ENCODE results near the gene PCGF3. TPM values are rescaled to one million over a fixed set of nuclear protein-coding genes. Genes with fewer than 3 reads are reported as not detected.

The PCGF3 gene
- total RNA-seq, 4 donors from 2014 or later: 14.5 to 31.9 (median 21.6) TPM

GRCh38 chr4:793941-794621, 88.4 kb downstream of the PCGF3 start:
- H3K27ac ChIP-seq: no peak overlapping the region
- DNase-seq: no peak
- no peaks in the 10 kb centered on the region for H3K36me3 ChIP-seq
- no peaks in the 10 kb centered on the region for H3K9me3 ChIP-seq
- intact Hi-C loops (cut with DNase I; ENCODE audit: low total_unique reads) (no loop called here), in situ Hi-C loops (cut with MboI; ENCODE audit: low sequenced_read_pairs in 4 of 4) (no loop called here)
- H3K4me3 ChIP-seq: no peak overlapping the region
- no peak for ATAC-seq
- H3K4me1 ChIP-seq: peaks cover 4 to 7% of the 10 kb centered on the region in 2 donors
- no peak for TF ChIP-seq POLR2A (IDR thresholded peaks at IDR 0.05)
- TF ChIP-seq, protein P1, sequence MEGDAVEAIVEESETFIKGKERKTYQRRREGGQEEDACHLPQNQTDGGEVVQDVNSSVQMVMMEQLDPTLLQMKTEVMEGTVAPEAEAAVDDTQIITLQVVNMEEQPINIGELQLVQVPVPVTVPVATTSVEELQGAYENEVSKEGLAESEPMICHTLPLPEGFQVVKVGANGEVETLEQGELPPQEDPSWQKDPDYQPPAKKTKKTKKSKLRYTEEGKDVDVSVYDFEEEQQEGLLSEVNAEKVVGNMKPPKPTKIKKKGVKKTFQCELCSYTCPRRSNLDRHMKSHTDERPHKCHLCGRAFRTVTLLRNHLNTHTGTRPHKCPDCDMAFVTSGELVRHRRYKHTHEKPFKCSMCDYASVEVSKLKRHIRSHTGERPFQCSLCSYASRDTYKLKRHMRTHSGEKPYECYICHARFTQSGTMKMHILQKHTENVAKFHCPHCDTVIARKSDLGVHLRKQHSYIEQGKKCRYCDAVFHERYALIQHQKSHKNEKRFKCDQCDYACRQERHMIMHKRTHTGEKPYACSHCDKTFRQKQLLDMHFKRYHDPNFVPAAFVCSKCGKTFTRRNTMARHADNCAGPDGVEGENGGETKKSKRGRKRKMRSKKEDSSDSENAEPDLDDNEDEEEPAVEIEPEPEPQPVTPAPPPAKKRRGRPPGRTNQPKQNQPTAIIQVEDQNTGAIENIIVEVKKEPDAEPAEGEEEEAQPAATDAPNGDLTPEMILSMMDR (IDR thresholded peaks at IDR 0.05 in 4 of 5, conservative IDR thresholded peaks at IDR 0.05 in 1 of 5): no peak
- peaks cover 49 to 58% (median 56%) of the 10 kb centered on the region in 3 donors for H3K27me3 ChIP-seq

- TF ChIP-seq, protein P1 (IDR thresholded peaks at IDR 0.05 in 4 of 5, conservative IDR thresholded peaks at IDR 0.05 in 1 of 5): no peak
- Histone ChIP-seq H3K9me3 (no peaks in the 10 kb centered on the region), H3K27me3 (peaks cover 49 to 58% (median 56%) of the 10 kb centered on the region in 3 donors), H3K36me3 (no peaks in the 10 kb centered on the region), H3K27ac (no peak overlapping the region), H3K4me3 (peak overlapping the region; percentile 8 to 46 (median 27)), H3K4me1 (peaks cover 4 to 7% of the 10 kb centered on the region in 2 donors)
- DNase-seq (no peak), ATAC-seq (no peak)
- intact Hi-C loops (cut with DNase I; ENCODE audit: low total_unique reads) (no loop called here), in situ Hi-C loops (cut with MboI; ENCODE audit: low sequenced_read_pairs in 4 of 4) (no loop called here)
Measured at GRCh38 chr4:794900-795725, 89.5 kb downstream of the PCGF3 start.

- in situ Hi-C loops (cut with MboI; ENCODE audit: low sequenced_read_pairs in 4 of 4) (no loop called here), intact Hi-C loops (cut with DNase I; ENCODE audit: low total_unique reads) (no loop called here)
- no peak for ATAC-seq
- Histone ChIP-seq H3K36me3 (no peaks in the 10 kb centered on the region), H3K4me1 (peaks cover 4 to 7% of the 10 kb centered on the region in 2 donors), H3K27ac (no peak overlapping the region), H3K9me3 (no peaks in the 10 kb centered on the region), H3K4me3 (peak overlapping the region in 1 of 4 donors; percentile 46), H3K27me3 (peaks cover 49 to 58% (median 56%) of the 10 kb centered on the region in 3 donors)
- DNase-seq: no peak
- TF ChIP-seq POLR2A (IDR thresholded peaks at IDR 0.05): no peak
- TF ChIP-seq, protein P1 (IDR thresholded peaks at IDR 0.05 in 4 of 5, conservative IDR thresholded peaks at IDR 0.05 in 1 of 5): no peak
Measured at GRCh38 chr4:795726-796119, 90.1 kb downstream of the PCGF3 start.

DNA sequence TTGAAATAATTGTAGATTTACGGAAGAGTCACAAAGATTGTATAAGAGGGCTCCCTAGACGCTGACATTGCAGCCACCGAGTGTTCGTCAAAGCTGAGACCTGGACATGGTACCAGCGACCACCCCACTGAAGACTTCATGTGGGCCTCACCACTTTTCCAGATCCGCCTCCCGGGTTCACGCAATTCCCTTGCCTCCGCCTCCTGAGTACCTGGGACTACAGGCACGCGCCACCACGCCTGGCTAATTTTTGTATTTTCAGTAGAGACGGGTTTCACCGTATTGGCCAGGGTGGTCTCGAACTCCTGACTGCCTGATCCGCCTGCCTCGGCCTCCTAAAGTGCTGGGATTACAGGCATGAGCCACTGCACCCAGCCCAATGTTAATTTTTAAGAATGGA, 90.6 kb downstream of the PCGF3 start:
- no peak for DNase-seq
- in situ Hi-C loops (cut with MboI; ENCODE audit: low sequenced_read_pairs in 4 of 4): no loop called here

More for the DNA sequence above, 90.6 kb downstream of the PCGF3 start:
- Histone ChIP-seq H3K4me3 (no peak overlapping the region), H3K9me3 (no peaks in the 10 kb centered on the region), H3K27me3 (peaks cover 49 to 57% (median 55%) of the 10 kb centered on the region in 3 donors), H3K27ac (no peak overlapping the region), H3K4me1 (peaks cover 4 to 7% of the 10 kb centered on the region in 2 donors), H3K36me3 (no peaks in the 10 kb centered on the region)
- no peak for ATAC-seq
- TF ChIP-seq POLR2A (IDR thresholded peaks at IDR 0.05): no peak
- TF ChIP-seq, protein P1 (IDR thresholded peaks at IDR 0.05 in 4 of 5, conservative IDR thresholded peaks at IDR 0.05 in 1 of 5): no peak
- intact Hi-C loops (cut with DNase I; ENCODE audit: low total_unique reads): no loop called here

Measured in gastrocnemius medialis (tissue), 4 donors.